TTC549 (cell line): ENCODE results near the gene RABAC1.
"Not testable (repeated sequence)": the region's sequence is repeated elsewhere in the genome, so short reads cannot be mapped to it uniquely, and the experiment has no call there.

Source experiments
- FAIRE-seq: peaks from 2 replicates; lab custom pipeline; 2012; peaks lifted over from hg19 to GRCh38; lab: Jason Lieb, UNC

Gene RABAC1

GRCh38 chr19:41945135-41945766 is 13.9 kb downstream of the RABAC1 start:
- FAIRE-seq, result no peak

- FAIRE-seq, result no peak
These were observed 14.8 kb downstream of the RABAC1 start for GRCh38 chr19:41944336-41944735.

- FAIRE-seq, result no peak
These were observed 17.5 kb downstream of the RABAC1 start for GRCh38 chr19:41941410-41942202.

GRCh38 chr19:41940731-41941409 is 18.3 kb downstream of the RABAC1 start:
- FAIRE-seq, result no peak

GRCh38 chr19:41939861-41940730 is 19.0 kb downstream of the RABAC1 start:
- no peak for FAIRE-seq

GRCh38 chr19:41939209-41939608 is 19.9 kb downstream of the RABAC1 start:
- FAIRE-seq, result not testable (repeated sequence)

GRCh38 chr19:41937525-41938468 is 21.3 kb downstream of the RABAC1 start:
- FAIRE-seq, result no peak

GRCh38 chr19:41936961-41937360 is 22.2 kb downstream of the RABAC1 start:
- no peak for FAIRE-seq

- FAIRE-seq, result no peak
These were observed 22.7 kb downstream of the RABAC1 start for GRCh38 chr19:41936416-41936850.

GRCh38 chr19:41935760-41936415 is 23.2 kb downstream of the RABAC1 start:
- FAIRE-seq, result no peak

GRCh38 chr19:41934849-41935374 is 24.2 kb downstream of the RABAC1 start:
- no peak for FAIRE-seq

- no peak for FAIRE-seq
These were observed 25.3 kb downstream of the RABAC1 start for GRCh38 chr19:41933693-41934426.

- FAIRE-seq, result no peak
These were observed 26.3 kb downstream of the RABAC1 start for GRCh38 chr19:41932720-41933332.

GRCh38 chr19:41932259-41932719 is 26.8 kb downstream of the RABAC1 start:
- no peak for FAIRE-seq

GRCh38 chr19:41930926-41931592 is 28.1 kb downstream of the RABAC1 start:
- FAIRE-seq, result no peak

GRCh38 chr19:41930322-41930722 is 28.8 kb downstream of the RABAC1 start:
- no peak for FAIRE-seq

GRCh38 chr19:41929536-41930071 is 29.5 kb downstream of the RABAC1 start:
- FAIRE-seq, result no peak
